ENCODE results near the gene RAD17. TPM values are rescaled to one million over a fixed set of nuclear protein-coding genes. Genes with fewer than 3 reads are reported as not detected.
"Not testable (repeated sequence)": the region's sequence is repeated elsewhere in the genome, so short reads cannot be mapped to it uniquely, and the experiment has no call there.

The RAD17 gene
- total and polyA plus RNA-seq, 8 donors: 18.7 to 41.6 (median 37.3) TPM

DNA sequence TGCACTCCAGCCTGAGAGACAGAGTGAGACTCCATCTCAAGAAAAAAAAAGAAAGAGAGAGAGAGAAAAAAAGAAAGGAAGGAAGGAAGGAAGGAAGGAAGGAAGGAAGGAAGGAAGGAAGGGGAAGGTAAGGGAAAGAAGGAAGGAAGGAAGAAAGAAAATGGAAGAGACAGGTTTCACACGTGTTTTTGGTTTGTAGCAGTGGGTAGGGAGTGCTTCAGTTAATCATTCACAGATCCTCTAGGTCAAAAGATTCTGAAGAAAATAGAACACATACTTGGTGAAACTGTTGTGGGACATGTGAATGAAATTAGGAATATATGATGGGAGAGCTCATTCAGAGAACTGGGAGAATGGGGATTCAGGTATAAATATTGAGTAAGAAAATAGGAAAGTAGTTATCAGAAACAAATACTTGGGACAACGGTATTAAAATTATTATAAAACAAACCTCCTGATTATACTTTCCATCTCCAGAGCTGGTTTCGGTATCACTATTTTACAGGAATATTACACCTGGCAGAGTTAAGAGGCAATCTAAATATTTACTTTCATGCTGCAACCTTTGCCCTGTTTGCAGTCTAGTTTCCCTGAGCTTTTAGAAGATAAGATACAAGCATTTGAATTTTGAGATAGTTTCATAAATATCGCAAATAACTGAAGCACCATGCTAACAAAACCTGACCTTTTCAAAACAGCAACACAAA, 82.5 kb downstream of the RAD17 start:
- Histone ChIP-seq H3K4me1 (no peaks in the 10 kb centered on the region), H3K4me3 (no peak overlapping the region), H3K36me3 (no peaks in the 10 kb centered on the region), H3K27me3 (no peaks in the 10 kb centered on the region), H3K27ac (peak overlapping the region; percentile 40 to 77), H3K9me3 (no peaks in the 10 kb centered on the region)
- intact Hi-C loops (cut with DNase I): no loop called here
- DNase-seq: peak in 1 of 4 donors; percentile 14
- TF ChIP-seq, protein P1, sequence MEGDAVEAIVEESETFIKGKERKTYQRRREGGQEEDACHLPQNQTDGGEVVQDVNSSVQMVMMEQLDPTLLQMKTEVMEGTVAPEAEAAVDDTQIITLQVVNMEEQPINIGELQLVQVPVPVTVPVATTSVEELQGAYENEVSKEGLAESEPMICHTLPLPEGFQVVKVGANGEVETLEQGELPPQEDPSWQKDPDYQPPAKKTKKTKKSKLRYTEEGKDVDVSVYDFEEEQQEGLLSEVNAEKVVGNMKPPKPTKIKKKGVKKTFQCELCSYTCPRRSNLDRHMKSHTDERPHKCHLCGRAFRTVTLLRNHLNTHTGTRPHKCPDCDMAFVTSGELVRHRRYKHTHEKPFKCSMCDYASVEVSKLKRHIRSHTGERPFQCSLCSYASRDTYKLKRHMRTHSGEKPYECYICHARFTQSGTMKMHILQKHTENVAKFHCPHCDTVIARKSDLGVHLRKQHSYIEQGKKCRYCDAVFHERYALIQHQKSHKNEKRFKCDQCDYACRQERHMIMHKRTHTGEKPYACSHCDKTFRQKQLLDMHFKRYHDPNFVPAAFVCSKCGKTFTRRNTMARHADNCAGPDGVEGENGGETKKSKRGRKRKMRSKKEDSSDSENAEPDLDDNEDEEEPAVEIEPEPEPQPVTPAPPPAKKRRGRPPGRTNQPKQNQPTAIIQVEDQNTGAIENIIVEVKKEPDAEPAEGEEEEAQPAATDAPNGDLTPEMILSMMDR (IDR thresholded peaks at IDR 0.05): no peak
- ATAC-seq: peak; percentile 78

DNA sequence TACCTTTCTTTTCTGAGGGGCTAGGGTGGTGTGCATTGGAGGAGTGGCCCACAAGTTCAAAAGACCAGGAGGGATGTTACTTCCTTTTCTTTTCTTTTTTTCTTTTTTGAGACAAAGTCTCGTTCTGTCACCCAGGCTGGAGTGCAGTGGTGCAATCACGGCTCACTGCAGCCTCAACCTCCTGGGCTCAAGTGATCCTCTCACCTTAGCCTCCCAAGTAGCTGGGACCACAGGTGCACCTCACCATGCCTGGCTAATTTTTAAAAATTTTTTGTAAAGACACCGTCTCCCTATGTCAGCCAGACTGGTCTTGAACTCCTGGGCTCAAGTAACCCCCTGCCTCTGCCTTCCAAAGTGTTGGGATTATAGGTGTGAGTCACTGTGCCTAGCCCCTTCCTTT, 83.9 kb downstream of the RAD17 start:
- DNase-seq; H3K4me3 ChIP-seq; intact Hi-C loops (cut with DNase I); ATAC-seq; H3K27me3 ChIP-seq; H3K27ac ChIP-seq; H3K36me3 ChIP-seq; H3K9me3 ChIP-seq; H3K4me1 ChIP-seq: not testable (repeated sequence)

DNA sequence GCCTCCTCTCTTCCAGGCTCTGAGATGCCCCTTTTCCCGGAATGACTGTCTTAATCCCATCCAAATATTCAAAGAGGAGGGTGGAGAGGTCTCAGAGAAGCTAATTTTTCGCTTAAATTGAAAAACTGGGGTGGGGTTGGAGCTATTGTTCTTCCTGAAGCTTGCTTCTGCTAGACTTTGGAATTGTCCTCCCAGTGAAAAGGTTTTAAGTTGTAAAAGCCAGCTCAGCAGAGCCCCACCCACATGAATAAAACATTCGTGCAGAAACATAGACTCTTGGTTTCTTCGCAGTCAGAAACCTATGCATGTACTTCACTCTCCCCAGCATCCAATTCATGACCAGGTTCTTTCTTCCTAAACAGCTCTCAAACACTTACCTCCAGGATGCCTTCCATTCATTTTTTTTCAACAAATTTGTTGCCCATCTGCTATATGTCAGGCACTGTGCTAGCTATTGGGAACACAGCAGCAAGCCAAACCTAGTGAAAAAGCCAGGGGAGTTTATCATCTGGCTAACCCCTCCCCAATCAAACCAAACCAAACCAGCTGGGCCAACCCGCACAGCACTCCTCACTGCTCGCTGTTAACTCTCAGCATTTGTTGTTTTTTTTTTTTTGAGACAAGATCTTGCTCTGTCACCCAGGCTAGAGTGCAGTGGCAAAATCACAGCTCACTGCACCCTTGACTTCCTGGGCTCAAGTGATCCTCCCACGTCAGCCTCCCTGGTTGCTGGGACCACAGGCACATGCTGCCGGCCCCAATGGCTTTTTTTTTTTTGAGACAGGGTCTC, 85.0 kb downstream of the RAD17 start:
- H3K27ac ChIP-seq: peak overlapping the region in 1 of 2 donors; percentile 9

DNA sequence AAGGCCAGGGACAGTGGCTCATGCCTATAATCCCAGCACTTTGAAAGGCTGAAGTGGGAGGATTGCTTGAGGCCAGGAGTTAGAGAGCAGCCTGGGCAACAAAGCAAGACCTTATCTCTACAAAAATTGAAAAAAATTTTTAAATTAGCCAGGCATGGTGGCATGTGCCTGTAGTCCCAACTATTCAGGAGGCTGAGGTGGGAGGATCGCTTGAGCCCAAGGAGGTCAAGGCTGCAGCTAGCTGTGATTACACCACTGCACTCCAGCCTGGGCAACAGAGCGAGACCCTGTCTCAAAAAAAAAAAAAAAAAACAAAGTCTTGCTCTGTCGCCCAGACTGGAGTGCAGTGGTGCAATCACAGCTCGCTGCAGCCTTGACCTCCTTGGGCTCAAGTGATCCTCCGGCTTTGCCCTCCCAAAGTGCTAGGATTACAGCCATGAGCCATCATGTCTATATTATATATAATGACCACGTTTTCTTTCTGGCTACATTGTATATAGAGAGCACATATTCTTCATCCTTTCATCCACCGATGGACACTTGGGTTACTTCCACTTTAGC, 85.9 kb downstream of the RAD17 start:
- ATAC-seq: peak; percentile 8
- H3K4me3 ChIP-seq; H3K36me3 ChIP-seq; intact Hi-C loops (cut with DNase I); H3K27me3 ChIP-seq; H3K4me1 ChIP-seq; H3K9me3 ChIP-seq; DNase-seq: not testable (repeated sequence)
- H3K27ac ChIP-seq: peak overlapping the region in 1 of 2 donors; percentile 5

More for the DNA sequence above, 85.0 kb downstream of the RAD17 start:
- Histone ChIP-seq H3K4me1 (no peaks in the 10 kb centered on the region), H3K36me3 (no peaks in the 10 kb centered on the region), H3K4me3 (no peak overlapping the region), H3K9me3 (no peaks in the 10 kb centered on the region), H3K27me3 (no peaks in the 10 kb centered on the region)
- no peak for DNase-seq
- intact Hi-C loops (cut with DNase I): no loop called here
- peak; percentile 55 for ATAC-seq
- TF ChIP-seq, protein P1 (IDR thresholded peaks at IDR 0.05): no peak

DNA sequence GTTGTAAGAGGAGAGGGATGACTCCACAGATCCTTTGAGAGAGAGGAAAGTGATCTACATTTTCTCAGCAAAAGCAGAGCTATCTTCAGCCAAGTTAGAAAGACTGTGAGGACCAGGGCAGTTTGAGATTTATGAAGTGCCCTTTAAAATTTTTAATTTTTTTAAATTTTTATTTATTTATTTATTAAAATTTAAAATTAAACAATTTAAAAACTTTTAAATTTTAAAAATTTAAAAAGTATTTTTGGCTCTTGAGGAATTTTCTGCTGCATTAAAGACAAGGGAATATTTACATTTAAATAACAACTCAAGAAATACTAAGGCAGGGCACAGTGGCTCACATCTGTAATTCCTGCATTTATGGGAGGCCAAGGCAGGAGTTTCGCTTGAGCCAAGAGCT, 92.6 kb downstream of the RAD17 start:
- Histone ChIP-seq H3K9me3 (no peaks in the 10 kb centered on the region), H3K27ac (no peak overlapping the region), H3K36me3 (no peaks in the 10 kb centered on the region), H3K4me3 (no peak overlapping the region), H3K4me1 (no peaks in the 10 kb centered on the region), H3K27me3 (no peaks in the 10 kb centered on the region)
- intact Hi-C loops (cut with DNase I): no loop called here
- DNase-seq (no peak), ATAC-seq (no peak)
- TF ChIP-seq, protein P1 (IDR thresholded peaks at IDR 0.05): no peak

Other genes with a start within 250 kb of the RAD17 start
- 10 to 100 TPM in 1 of 2 donors, 1 to 10 TPM in 1; 8.9 to 30.0 TPM for gene CCNB1, start 202.7 kb upstream of the RAD17 start, total RNA-seq
- 100 to 1,000 TPM in 2 of 6 donors, 10 to 100 TPM in 4; 65.8 to 146 (median 81.2) TPM for gene CCNB1, start 202.7 kb upstream of the RAD17 start, polyA plus RNA-seq (ENCODE audit: insufficient read length in 6 of 6)
- 1 to 10 TPM; 4.1 to 6.4 TPM for gene CENPH, start 180.2 kb upstream of the RAD17 start, total RNA-seq
- gene CENPH, start 180.2 kb upstream of the RAD17 start, polyA plus RNA-seq (ENCODE audit: insufficient read length in 6 of 6): 10 to 100 TPM; 16.2 to 30.9 (median 23.1) TPM
- gene CDK7, start 134.9 kb upstream of the RAD17 start, total RNA-seq: 10 to 100 TPM; 15.9 to 22.8 TPM
- 10 to 100 TPM; 31.6 to 38.0 (median 32.6) TPM for gene CDK7, start 134.9 kb upstream of the RAD17 start, polyA plus RNA-seq (ENCODE audit: insufficient read length in 6 of 6)
- gene CCDC125, start 37.0 kb upstream of the RAD17 start, total RNA-seq: 10 to 100 TPM; 11.7 to 13.7 TPM
- 10 to 100 TPM; 11.0 to 13.5 (median 12.0) TPM for gene CCDC125, start 37.0 kb upstream of the RAD17 start, polyA plus RNA-seq (ENCODE audit: insufficient read length in 6 of 6)
- gene AK6, start 298 bp upstream of the RAD17 start, total RNA-seq: 10 to 100 TPM; 31.1 to 40.0 TPM
- gene AK6, start 298 bp upstream of the RAD17 start, polyA plus RNA-seq (ENCODE audit: insufficient read length in 6 of 6): 10 to 100 TPM; 49.6 to 61.8 (median 51.9) TPM
- gene TAF9, start 298 bp upstream of the RAD17 start, total RNA-seq: 10 to 100 TPM; 39.1 to 40.6 TPM
- 10 to 100 TPM; 51.2 to 56.0 (median 53.6) TPM for gene TAF9, start 298 bp upstream of the RAD17 start, polyA plus RNA-seq (ENCODE audit: insufficient read length in 6 of 6)
- 10 to 100 TPM; 24.6 to 38.3 TPM for gene MARVELD2, start 45.3 kb downstream of the RAD17 start, total RNA-seq
- gene MARVELD2, start 45.3 kb downstream of the RAD17 start, polyA plus RNA-seq (ENCODE audit: insufficient read length in 6 of 6): 10 to 100 TPM; 16.1 to 23.9 (median 21.7) TPM
- gene OCLN, start 123.0 kb downstream of the RAD17 start, total RNA-seq: 100 to 1,000 TPM in 1 of 2 donors, 10 to 100 TPM in 1; 85.7 to 124 TPM
- 10 to 100 TPM; 38.6 to 51.8 (median 46.4) TPM for gene OCLN, start 123.0 kb downstream of the RAD17 start, polyA plus RNA-seq (ENCODE audit: insufficient read length in 6 of 6)
- gene GTF2H2C, start 190.4 kb downstream of the RAD17 start, total RNA-seq: 10 to 100 TPM; 30.6 to 36.0 TPM
- gene GTF2H2C, start 190.4 kb downstream of the RAD17 start, polyA plus RNA-seq (ENCODE audit: insufficient read length in 6 of 6): 10 to 100 TPM; 51.2 to 90.1 (median 63.6) TPM